Epithelial cell of proximal tubule (primary cell): Measurements from ENCODE around the gene RNF151. TPM values are rescaled to one million over a fixed set of nuclear protein-coding genes. Genes with fewer than 3 reads are reported as not detected.

ENCODE experiments used
- DNase-seq: peaks from one replicate; pipeline ENCODE4 v3.0.0-alpha.2; 2011; ENCODE audit warnings: low read depth
- H3K4me3 ChIP-seq: 2 replicates; pipeline ENCODE4 v1.5.1; 2011; ENCODE audit warnings: low read depth, mild to moderate bottlenecking, low read length
- CTCF ChIP-seq: conservative IDR thresholded peaks from 2 replicates; pipeline ENCODE4 v1.5.1; 2012; ENCODE audit warnings: low read depth, mild to moderate bottlenecking, low read length
- total RNA-seq: library from RNA; depleted of rRNA; stranded (reverse); fragments of >200 nt; gene quantifications from 2 replicates; pipeline ENCODE4 v1.2.3, GENCODE V29; 2015

Gene RNF151
- total RNA-seq, 1 donor from 2014 or later, result not detected

GRCh38 chr16:1987198-1987597 lies 20.5 kb downstream of the RNF151 start:
- DNase-seq, result no peak
- no peak for TF ChIP-seq CTCF
- H3K4me3 ChIP-seq, result no peak overlapping the region

GRCh38 chr16:1989209-1990100 lies 22.8 kb downstream of the RNF151 start, which contains the start of gene SYNGR3:
TSS of gene SYNGR3 (plus strand) at chr16:1989970. CDS start at chr16:1990103, 133 bp downstream.
- TF ChIP-seq CTCF, result no peak
- no peak for DNase-seq
- H3K4me3 ChIP-seq, result peak within 1 kb of the TSS; percentile 40

GRCh38 chr16:1990101-1990350 lies 23.4 kb downstream of the RNF151 start:
- no peak overlapping the region for H3K4me3 ChIP-seq
- no peak for DNase-seq
- TF ChIP-seq CTCF, result no peak

GRCh38 chr16:1990351-1991134 lies 23.9 kb downstream of the RNF151 start:
- H3K4me3 ChIP-seq, result peak overlapping the region; percentile 40
- TF ChIP-seq CTCF, result no peak
- no peak for DNase-seq

- no peak for TF ChIP-seq CTCF
- DNase-seq, result no peak
- no peak overlapping the region for H3K4me3 ChIP-seq
Measured at GRCh38 chr16:1991135-1991551, 24.5 kb downstream of the RNF151 start.

- no peak for TF ChIP-seq CTCF
- DNase-seq, result no peak
- H3K4me3 ChIP-seq, result peak overlapping the region; percentile 26
Measured at GRCh38 chr16:1991588-1991947, 24.9 kb downstream of the RNF151 start.
